ENCODE data around the gene SMC3. TPM values are rescaled to one million over a fixed set of nuclear protein-coding genes. Genes with fewer than 3 reads are reported as not detected.

The SMC3 gene
- total RNA-seq, 2 experiments from 2014 or later: 38.4 to 73.4 TPM

DNA sequence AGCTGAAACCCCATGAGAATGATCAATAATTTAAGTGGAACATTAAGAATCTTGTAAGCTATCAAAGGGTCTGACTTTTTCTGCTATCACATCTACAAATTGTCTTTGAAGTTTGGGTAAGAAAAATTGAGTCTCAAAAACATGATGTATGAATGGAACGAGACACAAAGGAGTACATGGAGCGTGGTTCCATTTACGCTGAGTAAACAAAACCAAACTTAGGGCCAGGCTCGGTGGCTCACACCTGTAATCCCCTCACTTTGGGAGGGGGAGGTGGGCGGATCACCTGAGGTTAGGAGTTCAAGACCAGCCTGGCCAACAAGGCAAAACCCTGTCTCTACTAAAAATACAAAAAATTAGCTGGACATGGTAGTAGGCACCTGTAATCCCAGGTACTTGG, 24.3 kb downstream of the SMC3 start:
- BruUV-seq (replicated peaks): no TSS peak
- no peaks in the 10 kb centered on the region for H3K9me2 ChIP-seq (ENCODE audit: insufficient read depth, low read length)
- DNase-seq (ENCODE audit: low spot score): no peak
- H3K36me3 ChIP-seq (ENCODE audit: insufficient read depth, low read length): peaks cover 97% of the 10 kb centered on the region
- no peak overlapping the region for H3K27ac ChIP-seq (ENCODE audit: low read depth, low read length, poor library complexity, severe bottlenecking)
- H4K20me1 ChIP-seq (ENCODE audit: insufficient read depth, low read length): no peaks in the 10 kb centered on the region
- no peaks in the 10 kb centered on the region for H3K9me3 ChIP-seq (ENCODE audit: low read length)
- POLR2A ChIA-PET: interaction anchor here (0.7 to 1.1 kb wide), 2 partner anchors 21 to 81 kb away, joined by 3 to 4 read pairs; no protein-coding TSS in a partner anchor
- TF ChIP-seq CTCF (conservative IDR thresholded peaks at IDR 0.05; ENCODE audit: low read length) (no peak), EZH2phosphoT487 (IDR thresholded peaks at IDR 0.05; ENCODE audit: borderline replicate concordance, low read depth, low read length) (no peak)
- no peaks in the 10 kb centered on the region for H3K79me2 ChIP-seq (ENCODE audit: insufficient read depth, low read depth, low read length)
- intact Hi-C loops (cut with micrococcal nuclease; ENCODE audit: unreplicated experiment): no loop called here
- no peak overlapping the region for H3K4me2 ChIP-seq (ENCODE audit: low read length)
- H2AFZ ChIP-seq (ENCODE audit: low read length): no peak overlapping the region
- H3K4me1 ChIP-seq (ENCODE audit: insufficient read depth, low read length, poor library complexity, severe bottlenecking): no peaks in the 10 kb centered on the region
- CTCF ChIA-PET (ENCODE audit: unreplicated experiment): interaction anchor here (0.6 kb wide), 1 partner anchor 13 kb away, joined by 3 read pairs; no protein-coding TSS in a partner anchor
- no peak overlapping the region for H3K4me3 ChIP-seq (ENCODE audit: low read depth, low read length, poor library complexity, severe bottlenecking)

GRCh38 chr10:110597476-110597875, 30.0 kb downstream of the SMC3 start:
- H3K36me3 ChIP-seq (ENCODE audit: insufficient read depth, low read length): peaks cover 92% of the 10 kb centered on the region
- no peak overlapping the region for H3K4me2 ChIP-seq (ENCODE audit: low read length)
- no peaks in the 10 kb centered on the region; the same call in 1 of the 2 replicates for H3K79me2 ChIP-seq (ENCODE audit: insufficient read depth, low read depth, low read length)
- no peaks in the 10 kb centered on the region for H3K4me1 ChIP-seq (ENCODE audit: insufficient read depth, low read length, poor library complexity, severe bottlenecking)
- no peak for TF ChIP-seq EZH2phosphoT487 (IDR thresholded peaks at IDR 0.05; ENCODE audit: borderline replicate concordance, low read depth, low read length)
- no peak for TF ChIP-seq CTCF (conservative IDR thresholded peaks at IDR 0.05; ENCODE audit: low read length)
- H3K4me3 ChIP-seq (ENCODE audit: low read depth, low read length, poor library complexity, severe bottlenecking): no peak overlapping the region
- no peaks in the 10 kb centered on the region for H4K20me1 ChIP-seq (ENCODE audit: insufficient read depth, low read length)
- DNase-seq (ENCODE audit: low spot score): no peak
- H3K9me2 ChIP-seq (ENCODE audit: insufficient read depth, low read length): no peaks in the 10 kb centered on the region
- ChIA-PET POLR2A (interaction anchor here (1.5 kb wide), 1 partner anchor 52 kb away, joined by 5 read pairs; no protein-coding TSS in a partner anchor), CTCF (ENCODE audit: unreplicated experiment) (no interaction called here)
- no TSS peak for BruUV-seq (replicated peaks)
- H3K27ac ChIP-seq (ENCODE audit: low read depth, low read length, poor library complexity, severe bottlenecking): no peak overlapping the region
- no peak overlapping the region for H2AFZ ChIP-seq (ENCODE audit: low read length)
- intact Hi-C loops (cut with micrococcal nuclease; ENCODE audit: unreplicated experiment): no loop called here
- no peaks in the 10 kb centered on the region for H3K9me3 ChIP-seq (ENCODE audit: low read length)

DNA sequence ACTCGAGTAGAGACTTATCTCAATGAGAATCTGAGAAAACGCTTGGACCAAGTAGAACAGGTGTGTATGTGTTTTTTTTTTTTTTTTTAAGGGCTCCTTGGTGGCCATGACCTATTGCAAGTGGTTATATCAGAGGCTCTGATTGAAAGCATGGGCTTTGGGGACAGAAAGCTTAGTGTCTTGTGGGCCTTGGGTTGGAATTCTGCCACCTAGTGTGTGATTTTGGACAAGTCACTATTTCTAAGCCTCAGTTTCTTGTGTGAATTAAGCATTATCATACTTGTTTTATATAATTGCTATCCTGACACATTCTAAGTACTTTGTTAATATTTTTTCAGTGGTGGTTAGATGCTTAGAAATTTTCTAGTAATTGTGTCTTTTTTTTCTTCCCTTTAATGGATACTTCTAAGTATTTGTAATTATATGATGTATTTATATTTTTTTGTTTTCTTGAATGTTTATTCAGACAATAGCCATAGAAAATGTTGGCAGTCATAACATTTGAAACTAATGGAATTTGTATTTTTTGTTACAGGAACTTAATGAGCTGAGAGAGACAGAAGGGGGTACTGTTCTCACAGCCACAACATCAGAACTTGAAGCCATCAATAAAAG, 33.1 kb downstream of the SMC3 start:
- H3K9me3 ChIP-seq (ENCODE audit: low read length): no peaks in the 10 kb centered on the region
- no TSS peak for BruUV-seq (replicated peaks)
- CTCF ChIA-PET (ENCODE audit: unreplicated experiment): interaction anchor here (0.9 to 1.0 kb wide), 2 partner anchors 54 to 290 kb away, joined by 3 to 4 read pairs; no protein-coding TSS in a partner anchor
- intact Hi-C loops (cut with micrococcal nuclease; ENCODE audit: unreplicated experiment): loop anchor here (1.0 to 10.0 kb wide), 4 partner anchors 33 to 466 kb away; partner anchors contain the start of gene SMC3
- no peaks in the 10 kb centered on the region; the same call in 1 of the 2 replicates for H3K79me2 ChIP-seq (ENCODE audit: insufficient read depth, low read depth, low read length)
- H2AFZ ChIP-seq (ENCODE audit: low read length): no peak overlapping the region
- DNase-seq (ENCODE audit: low spot score): peak; percentile 82
- no peak overlapping the region for H3K27ac ChIP-seq (ENCODE audit: low read depth, low read length, poor library complexity, severe bottlenecking)
- TF ChIP-seq CTCF (conservative IDR thresholded peaks at IDR 0.05; ENCODE audit: low read length) (peak; percentile 93), EZH2phosphoT487 (IDR thresholded peaks at IDR 0.05; ENCODE audit: borderline replicate concordance, low read depth, low read length) (no peak)
- no peak overlapping the region for H3K4me2 ChIP-seq (ENCODE audit: low read length)
- no peak overlapping the region for H3K4me3 ChIP-seq (ENCODE audit: low read depth, low read length, poor library complexity, severe bottlenecking)
- H3K36me3 ChIP-seq (ENCODE audit: insufficient read depth, low read length): peaks cover 94% of the 10 kb centered on the region
- H3K4me1 ChIP-seq (ENCODE audit: insufficient read depth, low read length, poor library complexity, severe bottlenecking): no peaks in the 10 kb centered on the region
- no peaks in the 10 kb centered on the region for H3K9me2 ChIP-seq (ENCODE audit: insufficient read depth, low read length)
- no peaks in the 10 kb centered on the region for H4K20me1 ChIP-seq (ENCODE audit: insufficient read depth, low read length)
- POLR2A ChIA-PET: interaction anchor here (0.6 to 2.2 kb wide), 7 partner anchors 10 to 305 kb away, joined by 3 to 12 read pairs (median 3); partner anchors contain the start of gene SMNDC1

All from OCI-LY7 (cell line).